Hindlimb muscle (tissue), 1 donor: ENCODE measurements around the gene FBXW11. TPM values are rescaled to one million over a fixed set of nuclear protein-coding genes. Genes with fewer than 3 reads are reported as not detected.
"Not testable (repeated sequence)": the region's sequence is repeated elsewhere in the genome, so short reads cannot be mapped to it uniquely, and the experiment has no call there.

Experiments used
- DNase-seq: peaks from one replicate; pipeline ENCODE4 v3.0.0-alpha.2; 2013
- polyA plus RNA-seq: library from polyadenylated mRNA; unstranded; fragments of 120-200 nt; gene quantifications from one replicate; pipeline ENCODE4 v1.2.1, GENCODE V29; 2013; ENCODE audit not compliant: insufficient read length

Gene FBXW11
- polyA plus RNA-seq, 1 donor: 34.5 TPM

GRCh38 chr5:171980792-171981191 lies 25.6 kb downstream of the FBXW11 start:
- DNase-seq: no peak

GRCh38 chr5:171979606-171980005 lies 26.8 kb downstream of the FBXW11 start:
- DNase-seq: no peak

GRCh38 chr5:171978519-171978918 lies 27.9 kb downstream of the FBXW11 start:
- DNase-seq: no peak

GRCh38 chr5:171978016-171978415 lies 28.4 kb downstream of the FBXW11 start:
- DNase-seq: no peak

GRCh38 chr5:171977244-171977950 lies 29.0 kb downstream of the FBXW11 start:
- DNase-seq: not testable (repeated sequence)

- no peak for DNase-seq
These were observed 30.4 kb downstream of the FBXW11 start for GRCh38 chr5:171975877-171976667.

- DNase-seq: no peak
These were observed 31.1 kb downstream of the FBXW11 start for GRCh38 chr5:171975262-171975876.

- DNase-seq: no peak
These were observed 35.6 kb downstream of the FBXW11 start for GRCh38 chr5:171970826-171971225.

GRCh38 chr5:171969288-171969880 lies 37.1 kb downstream of the FBXW11 start:
- DNase-seq: no peak

GRCh38 chr5:171968531-171968930 lies 37.9 kb downstream of the FBXW11 start:
- DNase-seq: no peak

GRCh38 chr5:171966964-171967363 lies 39.5 kb downstream of the FBXW11 start:
- no peak for DNase-seq

- DNase-seq: no peak
These were observed 40.2 kb downstream of the FBXW11 start for GRCh38 chr5:171966270-171966669.

- DNase-seq: no peak
These were observed 40.7 kb downstream of the FBXW11 start for GRCh38 chr5:171965745-171966144.

GRCh38 chr5:171963416-171963815 lies 43.0 kb downstream of the FBXW11 start:
- no peak for DNase-seq

GRCh38 chr5:171961117-171961516 lies 45.3 kb downstream of the FBXW11 start:
- DNase-seq: no peak

- DNase-seq: no peak
These were observed 48.7 kb downstream of the FBXW11 start for GRCh38 chr5:171957591-171958251.

GRCh38 chr5:171956887-171957495 lies 49.4 kb downstream of the FBXW11 start:
- no peak for DNase-seq

GRCh38 chr5:171956314-171956713 lies 50.1 kb downstream of the FBXW11 start:
- DNase-seq: no peak

- DNase-seq: no peak
These were observed 50.7 kb downstream of the FBXW11 start for GRCh38 chr5:171955761-171956160.

GRCh38 chr5:171954721-171955120 lies 51.7 kb downstream of the FBXW11 start:
- DNase-seq: no peak

GRCh38 chr5:171953860-171954701 lies 52.4 kb downstream of the FBXW11 start:
- DNase-seq: no peak
